Ascending aorta (tissue), 2 donors: ENCODE data around the gene HS6ST1. TPM values are rescaled to one million over a fixed set of nuclear protein-coding genes. Genes with fewer than 3 reads are reported as not detected.
"Not testable (repeated sequence)": the region's sequence is repeated elsewhere in the genome, so short reads cannot be mapped to it uniquely, and the experiment has no call there.

Experiments
- DNase-seq, 2 donors: peaks; one replicate each; pipeline ENCODE4 v3.0.0-alpha.2; 2019; ENCODE audit warnings: low spot score in 2 of 2
- H3K27ac ChIP-seq, 2 donors: fragments of 200-600 bp; sonication (generic); one replicate each; pipeline ENCODE4 v1.5.1; 2016 to 2017; ENCODE audit warnings: mild to moderate bottlenecking in 1 of 2
- H3K27me3 ChIP-seq: fragments of 200-600 bp; sonication (generic); one replicate; pipeline ENCODE4 v1.5.1; 2017
- H3K36me3 ChIP-seq, 2 donors: fragments of 200-600 bp; sonication (generic); one replicate each; pipeline ENCODE4 v1.5.1; 2016
- H3K4me1 ChIP-seq, 2 donors: fragments of 200-600 bp; sonication (generic); one replicate each; pipeline ENCODE4 v1.5.1; 2016 to 2017; ENCODE audit warnings: mild to moderate bottlenecking in 1 of 2
- H3K4me3 ChIP-seq, 2 donors: fragments of 200-600 bp; sonication (generic); one replicate each; pipeline ENCODE4 v1.5.1; 2016 to 2017; ENCODE audit warnings: mild to moderate bottlenecking in 1 of 2
- H3K9me3 ChIP-seq, 2 donors: fragments of 200-600 bp; sonication (generic); one replicate each; pipeline ENCODE4 v1.5.1; 2016
- intact Hi-C: fragments of 100-400 bp; cut with DNase I; formaldehyde crosslinking; loops from one replicate; pipeline ENCODE4 v1.15.1; 2023
- total RNA-seq: library from RNA; depleted of rRNA; stranded (reverse); fragments of >200 nt; gene quantifications from one replicate; pipeline ENCODE4 v1.1.0, GENCODE V29; 2016
- TF ChIP-seq, protein P1 (sequence below), 3 experiments: fragments of 200-600 bp in 2 of 3; fragments of 450-650 bp in 1 of 3; sonication (generic) in 2 of 3; IDR thresholded peaks; one replicate each; pipeline ENCODE4 v1.5.1; 2016 to 2019; ENCODE audit warnings: antibody characterized with exemption in 3 of 3, mild to moderate bottlenecking in 1 of 3, moderate library complexity in 1 of 3

HS6ST1 gene
- total RNA-seq, 1 donor from 2014 or later: 42.7 TPM

DNA sequence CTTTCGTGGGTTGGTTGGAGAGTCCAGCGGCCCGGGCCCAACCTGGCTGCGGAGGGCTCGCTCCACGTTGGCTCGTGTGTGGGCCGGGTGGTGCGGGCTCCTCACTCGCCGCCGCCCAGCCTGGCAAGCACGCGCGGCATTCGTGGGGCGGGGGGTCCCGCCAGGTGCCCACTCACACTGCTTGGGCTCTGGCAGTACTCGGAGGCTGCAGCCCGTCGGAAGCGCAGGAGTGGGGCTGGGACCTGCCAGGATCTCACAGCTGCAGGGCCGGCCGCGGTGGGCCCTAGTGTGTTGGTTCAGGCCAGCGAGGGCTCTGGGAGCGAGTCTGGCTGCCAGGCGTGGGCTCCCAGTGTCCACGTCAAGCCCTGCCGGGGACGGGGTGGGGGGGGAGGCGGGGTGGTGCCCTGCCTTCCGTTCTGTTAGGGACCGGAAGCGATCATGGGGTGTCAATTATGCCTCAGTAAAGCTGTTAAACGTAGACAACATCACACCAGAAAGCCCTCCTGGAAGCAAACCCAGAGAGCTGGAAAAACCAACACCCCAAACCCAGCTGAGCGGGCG is 1.0 kb upstream of the HS6ST1 start:
- Histone ChIP-seq H3K9me3 (no peaks in the 10 kb centered on the region), H3K27ac (no peak overlapping the region), H3K36me3 (no peaks in the 10 kb centered on the region), H3K27me3 (no peaks in the 10 kb centered on the region), H3K4me3 (peak overlapping the region in 1 of 2 donors; percentile 66), H3K4me1 (peaks cover 18 to 27% of the 10 kb centered on the region in 2 donors)
- intact Hi-C loops: loop anchor here (5.0 to 10.0 kb wide), 4 partner anchors 292 to 1558 kb away; partner anchors contain the start of gene SAP130
- peak in 1 of 2 donors; percentile 61 for DNase-seq
- TF ChIP-seq, protein P1, sequence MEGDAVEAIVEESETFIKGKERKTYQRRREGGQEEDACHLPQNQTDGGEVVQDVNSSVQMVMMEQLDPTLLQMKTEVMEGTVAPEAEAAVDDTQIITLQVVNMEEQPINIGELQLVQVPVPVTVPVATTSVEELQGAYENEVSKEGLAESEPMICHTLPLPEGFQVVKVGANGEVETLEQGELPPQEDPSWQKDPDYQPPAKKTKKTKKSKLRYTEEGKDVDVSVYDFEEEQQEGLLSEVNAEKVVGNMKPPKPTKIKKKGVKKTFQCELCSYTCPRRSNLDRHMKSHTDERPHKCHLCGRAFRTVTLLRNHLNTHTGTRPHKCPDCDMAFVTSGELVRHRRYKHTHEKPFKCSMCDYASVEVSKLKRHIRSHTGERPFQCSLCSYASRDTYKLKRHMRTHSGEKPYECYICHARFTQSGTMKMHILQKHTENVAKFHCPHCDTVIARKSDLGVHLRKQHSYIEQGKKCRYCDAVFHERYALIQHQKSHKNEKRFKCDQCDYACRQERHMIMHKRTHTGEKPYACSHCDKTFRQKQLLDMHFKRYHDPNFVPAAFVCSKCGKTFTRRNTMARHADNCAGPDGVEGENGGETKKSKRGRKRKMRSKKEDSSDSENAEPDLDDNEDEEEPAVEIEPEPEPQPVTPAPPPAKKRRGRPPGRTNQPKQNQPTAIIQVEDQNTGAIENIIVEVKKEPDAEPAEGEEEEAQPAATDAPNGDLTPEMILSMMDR (IDR thresholded peaks at IDR 0.05): no peak

DNA sequence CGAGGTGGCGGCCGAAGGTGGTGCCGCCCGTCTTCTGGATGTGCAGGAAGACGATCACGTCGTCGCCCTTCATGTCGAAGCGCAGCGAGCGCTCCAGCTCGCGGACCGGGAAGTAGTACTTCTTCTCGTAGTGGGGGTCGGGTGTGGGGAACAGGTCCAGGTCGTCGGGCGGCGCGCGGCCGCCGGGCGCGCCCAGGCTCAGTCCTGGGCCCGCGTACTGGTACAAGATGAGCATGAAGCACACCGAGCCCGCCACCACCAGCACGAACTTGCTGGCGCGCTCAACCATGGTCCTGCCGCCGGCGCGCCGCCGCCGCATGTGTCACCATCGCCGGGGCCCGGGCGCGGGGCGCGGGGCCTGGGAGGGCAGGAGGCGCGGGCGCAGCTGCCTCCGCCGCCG is 423 bp downstream of the HS6ST1 start:
- H3K9me3 ChIP-seq, H3K27me3 ChIP-seq, H3K27ac ChIP-seq, H3K36me3 ChIP-seq: not testable (repeated sequence)
- intact Hi-C loops: loop anchor here (5.0 kb wide), 2 partner anchors 291 to 1559 kb away; partner anchors contain the start of gene SAP130
- peak overlapping the region; percentile 66 to 67 for H3K4me3 ChIP-seq
- peak; percentile 7 to 64 for DNase-seq
- H3K4me1 ChIP-seq: peaks cover 18 to 31% of the 10 kb centered on the region in 2 donors

- Histone ChIP-seq H3K4me1 (peaks cover 18 to 31% of the 10 kb centered on the region in 2 donors), H3K4me3 (peak overlapping the region; percentile 66 to 67)
- not testable (repeated sequence) for H3K36me3 ChIP-seq, H3K27ac ChIP-seq, H3K9me3 ChIP-seq, H3K27me3 ChIP-seq
- intact Hi-C loops: loop anchor here (5.0 kb wide), 2 partner anchors 291 to 1559 kb away; partner anchors contain the start of gene SAP130
- DNase-seq: peak in 1 of 2 donors; percentile 3
Observed at GRCh38 chr2:128317899-128318225, 806 bp downstream of the HS6ST1 start.

DNA sequence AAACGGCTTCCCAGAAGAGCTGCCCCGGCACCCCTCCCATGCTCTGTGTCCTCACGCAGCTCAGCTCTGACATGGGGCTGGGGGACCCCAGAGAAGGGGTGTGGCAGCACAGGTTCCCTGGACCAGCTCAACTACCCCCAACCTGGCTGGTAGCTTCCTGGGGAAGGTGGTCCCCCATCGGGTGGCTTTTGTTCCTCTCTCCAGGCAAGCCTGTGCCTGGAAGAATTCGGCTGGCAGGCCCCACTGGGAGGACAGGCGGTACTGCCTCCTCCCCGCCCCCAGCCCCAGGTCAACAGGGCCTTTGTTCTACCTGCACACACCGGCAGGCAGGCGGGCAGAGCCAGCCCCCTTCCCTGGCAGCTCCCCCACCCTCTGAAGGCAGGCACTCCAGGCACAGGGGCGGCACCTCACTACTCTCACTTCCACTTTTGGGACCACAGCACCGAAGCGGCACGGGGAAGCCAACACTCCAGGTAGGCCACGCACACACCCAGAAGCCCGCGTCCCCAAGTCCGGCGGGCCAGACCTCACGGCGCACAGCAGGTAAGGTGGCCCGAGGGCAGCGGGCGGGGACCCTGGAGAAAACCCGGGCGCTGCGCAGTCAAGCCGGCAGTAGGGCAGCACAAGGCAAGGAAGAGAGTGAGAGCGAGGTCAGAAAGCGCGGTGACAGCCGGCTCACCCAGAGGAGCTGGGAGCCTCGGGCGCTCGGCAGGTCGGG is 1.3 kb downstream of the HS6ST1 start:
- TF ChIP-seq, protein P1 (IDR thresholded peaks at IDR 0.05): no peak
- peak; percentile 9 to 62 for DNase-seq
- Histone ChIP-seq H3K4me1 (peaks cover 18 to 27% of the 10 kb centered on the region in 2 donors), H3K4me3 (peak overlapping the region; percentile 66 to 67), H3K27me3 (no peaks in the 10 kb centered on the region), H3K9me3 (no peaks in the 10 kb centered on the region), H3K36me3 (no peaks in the 10 kb centered on the region), H3K27ac (no peak overlapping the region)
- intact Hi-C loops: loop anchor here (5.0 kb wide), 2 partner anchors 290 to 1560 kb away; partner anchors contain the start of gene SAP130

GRCh38 chr2:128316777-128317180 is 1.9 kb downstream of the HS6ST1 start:
- TF ChIP-seq, protein P1 (IDR thresholded peaks at IDR 0.05): no peak
- H3K9me3 ChIP-seq: no peaks in the 10 kb centered on the region
- H3K27me3 ChIP-seq: no peaks in the 10 kb centered on the region
- H3K4me3 ChIP-seq: peak overlapping the region; percentile 66 to 67
- DNase-seq: no peak
- intact Hi-C loops: loop anchor here (5.0 kb wide), 2 partner anchors 289 to 1561 kb away; partner anchors contain the start of gene SAP130
- H3K27ac ChIP-seq: no peak overlapping the region
- no peaks in the 10 kb centered on the region for H3K36me3 ChIP-seq
- H3K4me1 ChIP-seq: peaks cover 18 to 26% of the 10 kb centered on the region in 2 donors

DNA sequence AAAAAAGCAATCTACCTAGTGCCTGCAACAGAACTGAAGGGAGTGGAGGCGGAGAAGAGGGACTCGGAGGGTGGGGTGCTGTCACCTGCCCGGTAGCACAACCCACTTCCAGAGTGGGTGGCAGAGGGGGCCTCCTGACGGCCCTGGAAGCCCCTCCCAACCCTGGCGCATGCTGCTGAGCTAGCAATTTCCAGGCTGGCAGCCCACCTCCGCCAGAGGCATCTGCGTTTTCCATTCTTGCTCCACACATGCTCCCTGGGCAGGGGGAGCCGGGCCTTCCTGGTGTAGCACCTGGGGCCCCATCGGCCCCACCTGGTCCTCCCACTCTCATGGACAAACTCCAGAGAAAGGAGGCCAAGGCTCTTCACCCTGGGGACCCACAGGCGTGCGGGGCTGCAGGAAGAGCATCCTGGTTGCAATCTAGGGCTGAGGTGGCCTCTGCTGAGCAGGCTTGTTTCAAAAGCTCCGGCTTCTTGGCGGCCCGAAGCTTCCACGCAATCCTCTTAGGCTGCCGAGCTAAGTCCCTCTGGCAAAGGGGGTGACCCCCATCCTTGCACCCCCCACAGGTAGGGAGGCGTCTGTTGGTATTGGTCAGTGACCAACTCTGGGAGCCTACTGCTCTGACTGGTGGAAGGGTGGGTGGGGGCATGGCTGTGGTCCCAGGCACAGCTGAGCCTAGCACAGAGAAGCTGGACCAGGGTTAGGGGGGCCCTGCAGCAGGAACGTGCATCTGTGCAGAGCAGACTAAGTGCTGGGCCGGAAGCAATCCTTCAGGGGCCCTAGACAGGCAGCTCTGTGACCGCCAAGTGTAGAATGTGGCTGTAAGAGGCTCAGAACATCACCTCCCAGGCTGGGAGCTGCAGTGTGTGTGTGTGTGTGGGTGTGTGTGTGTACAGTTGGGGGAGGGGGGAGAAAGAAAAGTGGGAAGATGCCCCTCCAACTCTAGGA is 2.6 kb downstream of the HS6ST1 start:
- Histone ChIP-seq H3K9me3 (no peaks in the 10 kb centered on the region), H3K4me3 (peak overlapping the region; percentile 66 to 67), H3K36me3 (no peaks in the 10 kb centered on the region), H3K27me3 (no peaks in the 10 kb centered on the region), H3K27ac (no peak overlapping the region), H3K4me1 (peaks cover 18 to 26% of the 10 kb centered on the region in 2 donors)
- TF ChIP-seq, protein P1 (IDR thresholded peaks at IDR 0.05): no peak
- DNase-seq: peak in 1 of 2 donors; percentile 6
- intact Hi-C loops: loop anchor here (5.0 kb wide), 2 partner anchors 289 to 1561 kb away; partner anchors contain the start of gene SAP130
